HG03378 (cell line): ENCODE results near the gene WDFY3.

Source experiments
- ATAC-seq: cut with Tn5 transposase; IDR thresholded peaks from one replicate; pipeline ENCODE4 v1.9.1; 2021; ENCODE audit warnings: mild to moderate bottlenecking, moderate library complexity; ENCODE audit not compliant: unreplicated experiment

Gene WDFY3

DNA sequence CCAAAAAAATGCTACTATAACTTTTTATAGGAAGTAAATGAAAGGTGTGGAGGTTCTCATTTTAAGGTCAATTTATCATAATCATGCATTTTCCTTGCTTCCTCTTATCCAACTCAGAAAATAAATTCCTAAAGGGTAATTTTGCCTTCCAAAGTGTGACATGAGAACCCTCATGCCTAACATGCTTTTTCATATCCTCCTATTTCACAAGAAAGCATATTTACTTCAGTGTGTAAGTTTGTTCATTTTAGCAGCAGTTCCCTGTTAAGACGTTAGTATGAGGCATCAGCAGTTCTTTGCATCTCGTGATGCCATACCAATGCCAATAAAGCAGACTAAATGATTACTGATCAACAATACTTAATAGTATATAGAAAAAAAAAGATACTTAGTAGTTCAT is 18.4 kb downstream of the WDFY3 start:
- no peak for ATAC-seq

DNA sequence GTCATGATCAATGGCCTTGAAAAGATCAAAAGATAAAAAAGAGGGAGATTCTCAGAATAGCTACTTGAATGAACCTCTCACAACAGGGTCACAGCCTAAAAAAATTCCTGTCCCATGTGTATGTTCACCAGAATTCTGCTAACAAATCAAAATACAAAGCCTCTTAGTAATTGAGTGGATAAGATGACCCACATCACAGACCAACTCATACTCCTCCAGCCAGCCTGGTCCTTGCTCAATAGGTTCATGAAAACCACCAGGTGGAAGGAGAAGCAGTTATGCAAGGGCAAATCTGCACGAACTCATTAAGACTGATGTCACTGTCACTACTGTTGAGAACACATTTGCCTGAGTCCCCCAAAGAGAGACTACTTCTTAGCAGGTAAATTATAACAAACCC is 21.5 kb downstream of the WDFY3 start:
- ATAC-seq, result no peak

GRCh38 chr4:84940960-84941359 is 25.5 kb downstream of the WDFY3 start:
- ATAC-seq, result no peak

- no peak for ATAC-seq
Observed at GRCh38 chr4:84939113-84939512, 27.4 kb downstream of the WDFY3 start.

DNA sequence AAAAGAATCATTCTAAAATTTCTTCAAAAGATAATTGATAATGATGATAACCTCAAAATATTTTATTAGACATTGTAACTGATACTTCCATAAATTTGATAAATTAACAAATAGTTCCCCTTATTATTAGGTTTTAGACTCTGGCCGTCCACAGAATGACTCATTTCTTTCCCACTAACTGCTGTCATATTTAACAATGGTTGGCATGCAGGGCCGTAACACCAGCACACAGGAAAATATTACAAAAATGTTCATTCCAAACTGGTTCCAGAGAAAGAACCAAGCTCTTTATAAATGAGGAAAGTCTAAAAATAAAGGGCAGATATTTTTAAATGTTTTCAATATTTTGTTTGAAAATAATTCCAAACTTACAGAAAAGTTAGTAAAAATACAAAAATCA is 28.2 kb downstream of the WDFY3 start:
- no peak for ATAC-seq

GRCh38 chr4:84937381-84937977 is 29.0 kb downstream of the WDFY3 start:
- ATAC-seq, result no peak

GRCh38 chr4:84936123-84936522 is 30.4 kb downstream of the WDFY3 start:
- no peak for ATAC-seq

DNA sequence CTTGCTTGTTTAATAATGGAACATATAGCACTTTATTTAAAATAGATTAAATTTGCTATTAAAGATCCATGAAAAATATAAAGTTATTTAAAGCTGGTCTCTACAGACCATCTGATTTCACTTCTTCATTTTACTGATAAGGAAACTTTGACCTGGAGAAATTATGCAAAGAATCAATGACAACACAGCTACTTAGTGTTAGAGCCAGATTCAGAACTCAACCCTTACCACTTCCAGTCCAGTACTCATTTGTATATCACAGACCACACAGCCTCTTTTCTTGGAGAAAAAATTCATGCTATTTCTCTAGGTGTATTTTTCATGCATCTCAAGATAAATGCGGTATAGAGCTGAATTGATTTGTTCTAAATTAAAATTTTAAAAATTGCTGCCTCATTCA is 34.0 kb downstream of the WDFY3 start:
- no peak for ATAC-seq

- no peak for ATAC-seq
Observed at GRCh38 chr4:84931961-84932360, 34.5 kb downstream of the WDFY3 start.

DNA sequence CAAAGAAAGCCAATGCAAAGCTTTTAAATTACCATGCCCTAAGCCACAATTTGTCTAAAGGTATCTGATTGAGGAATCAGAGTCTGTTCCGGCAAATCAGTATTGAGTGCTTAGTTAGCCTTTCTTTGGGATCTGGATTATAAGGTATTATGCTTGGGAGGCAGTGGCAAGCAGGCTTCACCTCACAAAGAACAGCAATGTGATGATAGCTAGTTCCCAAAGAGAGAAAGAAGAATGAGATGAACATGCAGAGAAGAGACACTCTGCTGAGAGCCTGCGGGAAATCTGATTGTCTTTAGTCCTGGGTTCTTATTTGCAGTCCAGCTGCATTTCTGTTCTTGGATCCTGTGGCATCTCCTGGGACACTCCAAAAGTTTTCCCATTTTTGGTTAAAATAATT is 35.2 kb downstream of the WDFY3 start:
- no peak for ATAC-seq

DNA sequence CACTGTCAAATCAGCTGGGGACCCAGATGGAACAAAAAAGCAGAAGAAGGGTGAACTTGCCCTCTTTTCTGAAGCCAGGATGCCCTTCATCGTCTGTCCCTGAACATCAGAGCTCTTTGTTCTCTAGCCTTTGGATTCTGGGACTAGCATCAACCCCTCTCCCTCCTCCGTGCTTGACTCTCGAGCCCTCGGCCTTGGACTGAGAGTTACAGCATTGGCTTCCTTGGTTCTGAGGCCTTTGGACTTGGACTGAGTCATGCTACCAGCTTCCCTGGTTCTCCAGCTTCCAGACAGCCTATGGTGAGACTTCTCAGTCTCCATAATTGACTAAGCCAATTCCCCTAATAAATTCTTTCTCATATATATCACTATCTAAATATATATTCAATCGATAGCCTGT is 38.4 kb downstream of the WDFY3 start:
- ATAC-seq, result no peak

DNA sequence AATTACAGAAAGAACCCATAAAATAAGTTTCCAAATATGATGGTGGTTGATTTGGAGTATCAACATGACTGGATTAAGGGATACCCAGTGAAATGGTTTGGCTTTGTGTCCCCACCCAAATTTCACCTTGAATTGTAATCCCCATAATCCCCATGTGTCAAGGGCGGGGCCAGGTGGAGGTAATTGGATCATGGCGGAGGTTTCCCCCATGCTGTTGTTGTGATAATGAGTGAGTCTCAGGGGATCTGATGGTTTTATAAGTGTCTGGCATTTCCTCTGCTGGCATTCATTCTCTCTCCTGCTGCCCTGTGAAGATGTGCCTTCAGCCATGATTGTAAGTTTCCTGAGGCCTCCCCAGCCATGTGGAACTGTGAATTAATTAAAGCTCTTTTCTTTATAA is 39.1 kb downstream of the WDFY3 start:
- ATAC-seq, result no peak

DNA sequence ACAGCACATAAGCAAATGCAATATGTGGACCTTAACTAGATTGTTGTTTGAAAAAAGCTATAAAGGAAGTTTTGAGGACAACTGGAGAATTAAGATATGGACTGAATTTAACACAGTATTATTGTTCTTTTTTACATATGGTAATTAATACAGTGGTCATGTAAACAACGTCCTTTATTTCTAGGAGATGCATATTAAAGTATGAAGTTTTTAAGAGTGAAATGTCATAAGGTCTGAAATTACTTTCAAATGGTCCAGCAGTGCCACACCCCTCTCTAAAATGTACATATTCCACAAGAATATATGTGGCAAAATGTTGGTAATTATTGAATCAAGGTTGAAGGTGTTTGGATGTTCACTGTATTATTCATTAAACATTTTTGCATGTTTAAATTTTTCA is 40.9 kb downstream of the WDFY3 start:
- no peak for ATAC-seq

DNA sequence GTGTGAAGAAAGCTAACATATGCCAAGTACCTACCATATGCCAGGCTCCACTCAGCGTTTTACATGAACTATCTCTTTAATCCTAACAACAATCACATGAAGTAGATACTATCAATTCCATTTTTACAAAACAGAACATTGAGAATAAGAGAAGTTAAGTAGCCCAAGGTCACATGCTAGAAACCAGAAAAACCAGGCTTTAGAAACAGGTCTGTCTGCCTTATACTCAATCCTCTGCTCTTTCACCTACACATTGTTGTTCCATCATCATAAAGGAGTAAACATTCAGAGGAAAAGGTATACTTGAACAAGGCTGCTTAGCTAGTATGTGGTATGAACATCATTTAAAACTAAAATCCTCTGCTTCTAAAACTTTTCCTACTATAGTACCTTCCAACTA is 42.1 kb downstream of the WDFY3 start:
- ATAC-seq, result no peak

DNA sequence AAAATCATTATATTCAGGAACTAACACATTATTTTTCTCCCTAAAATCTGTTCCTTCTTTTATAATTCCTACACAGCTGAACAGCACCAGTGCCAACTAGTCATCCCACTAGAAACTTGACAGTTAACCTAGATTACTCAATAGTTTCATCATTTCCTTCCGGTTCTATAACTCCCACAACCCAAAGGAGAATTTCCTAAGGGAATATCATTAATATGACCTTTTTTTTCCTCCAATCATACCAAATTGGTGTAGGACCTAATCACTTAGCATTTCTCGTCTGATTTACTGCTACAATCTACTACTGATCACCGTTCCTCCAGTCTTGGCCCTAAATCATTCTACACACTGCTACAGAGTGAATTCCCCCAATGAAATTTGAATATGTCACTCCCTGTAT is 45.9 kb downstream of the WDFY3 start:
- ATAC-seq, result no peak

DNA sequence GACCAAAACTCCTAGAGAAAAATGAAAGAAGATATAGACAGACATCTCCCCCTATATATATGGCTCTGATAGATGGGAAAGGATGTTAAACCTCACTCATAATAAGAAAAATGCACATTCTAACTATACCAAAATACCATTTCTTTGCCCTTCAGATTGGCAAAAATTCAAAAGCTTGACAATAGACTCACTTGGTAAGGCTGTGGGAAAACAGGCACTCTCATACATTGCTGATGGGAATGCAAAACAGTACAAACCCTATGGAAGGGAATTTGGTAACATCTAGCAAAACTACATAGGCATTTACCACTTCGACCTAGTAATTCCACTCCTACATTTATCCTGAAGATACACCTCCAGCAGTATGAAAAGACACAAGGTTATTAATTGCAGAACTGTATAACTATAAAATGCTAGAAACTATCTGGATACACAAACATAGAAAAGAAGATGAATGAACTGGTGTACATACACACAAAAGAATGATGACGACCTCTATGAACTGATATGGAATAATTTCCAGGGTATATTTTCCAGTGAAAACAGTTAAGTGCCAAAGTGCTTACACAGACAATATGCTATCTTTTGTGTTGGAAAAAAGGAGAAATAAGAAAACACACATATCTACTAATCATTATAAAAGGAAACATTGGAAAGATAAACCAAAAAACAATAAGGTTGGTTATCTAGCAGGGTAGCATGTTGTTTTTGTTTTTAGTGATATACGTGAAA is 48.5 kb downstream of the WDFY3 start:
- no peak for ATAC-seq

DNA sequence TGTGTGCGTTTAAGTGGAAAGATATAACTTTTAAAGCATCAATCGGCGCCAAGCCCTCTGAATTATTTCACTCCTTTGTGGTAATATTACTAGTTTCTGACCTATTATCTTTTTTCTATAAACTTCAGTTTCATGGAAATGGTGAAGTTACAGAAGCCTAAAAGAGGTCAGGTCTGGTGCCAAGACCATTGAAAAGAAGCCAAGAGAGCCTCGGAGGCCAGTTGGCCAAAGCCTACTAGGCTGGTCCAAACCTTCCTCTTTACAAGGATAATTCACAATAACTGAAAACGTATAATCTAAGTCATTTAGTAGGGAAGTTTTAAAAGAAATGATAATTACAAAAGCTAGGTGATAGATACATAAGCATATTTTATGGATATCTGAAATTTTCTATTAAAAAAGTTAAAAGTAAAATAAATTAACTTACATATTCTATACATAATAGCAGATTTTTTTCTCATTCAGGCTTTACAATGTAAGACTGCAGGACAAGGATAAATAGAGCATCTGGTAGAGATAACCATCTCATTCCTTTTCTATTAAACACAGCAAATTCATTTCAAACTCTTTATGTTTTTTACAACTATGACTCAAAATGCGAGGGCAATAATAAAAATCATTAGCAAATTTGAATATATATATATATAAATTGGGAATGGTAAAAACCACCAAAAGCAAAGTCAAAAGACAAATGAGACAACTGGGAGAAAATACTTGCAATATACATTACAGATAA is 49.2 kb downstream of the WDFY3 start:
- no peak for ATAC-seq

DNA sequence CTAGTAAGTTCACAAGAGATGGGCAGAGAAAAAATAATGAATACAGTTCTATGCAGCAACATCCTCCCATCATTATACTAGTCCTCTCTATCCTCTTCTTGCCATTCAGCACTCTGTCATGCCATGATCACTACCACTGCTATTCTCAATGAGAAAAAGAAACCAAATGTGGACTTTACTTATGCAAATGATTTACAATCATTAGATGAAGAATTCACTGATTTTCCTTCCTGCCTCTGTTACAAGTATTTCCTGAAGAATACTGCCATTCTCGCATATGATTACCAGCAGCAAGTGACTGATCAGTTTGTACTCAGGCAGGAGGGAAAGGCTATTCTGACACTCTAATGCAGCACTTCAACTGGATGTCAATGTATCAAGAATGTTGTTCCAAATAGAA is 50.3 kb downstream of the WDFY3 start:
- ATAC-seq, result no peak

DNA sequence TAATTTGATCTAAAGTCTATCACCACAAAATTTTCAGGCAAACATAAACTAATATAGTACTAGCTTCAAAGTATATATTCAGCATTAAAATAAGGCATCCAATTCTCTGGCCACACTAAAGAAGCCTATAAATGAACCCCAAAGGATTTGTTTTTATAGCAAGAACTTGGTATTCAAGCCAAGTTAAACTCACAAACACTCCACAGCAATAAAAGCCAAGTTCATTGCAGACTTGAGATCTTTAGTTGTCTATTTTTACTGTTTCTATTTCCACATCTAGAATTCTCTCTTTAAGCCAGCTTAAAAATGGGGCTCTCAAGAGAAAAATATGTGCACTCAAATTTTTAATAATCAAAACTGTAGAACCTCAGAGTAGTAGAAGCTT is 51.1 kb downstream of the WDFY3 start:
- ATAC-seq, result no peak

- ATAC-seq, result no peak
Observed at GRCh38 chr4:84914686-84915395, 51.6 kb downstream of the WDFY3 start.

- no peak for ATAC-seq
Observed at GRCh38 chr4:84913176-84913575, 53.3 kb downstream of the WDFY3 start.

DNA sequence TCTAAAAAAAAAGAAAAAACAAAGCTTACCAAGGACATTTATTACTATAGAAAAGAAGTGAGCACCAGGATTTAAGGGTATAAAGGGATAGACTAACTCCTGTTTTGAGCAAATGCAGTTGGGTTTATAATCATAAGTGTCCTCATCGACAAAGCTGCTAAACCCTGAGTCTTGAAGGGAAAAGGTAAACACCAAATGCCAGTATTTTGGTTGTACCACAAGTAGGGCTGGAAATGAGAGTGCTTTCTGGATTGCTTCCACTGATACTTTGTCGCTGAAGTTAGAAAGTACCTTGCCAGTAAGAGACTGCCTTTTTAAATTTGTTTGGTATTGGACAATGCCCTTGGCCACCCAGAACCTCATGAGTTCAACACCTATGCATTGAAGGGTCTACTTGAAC is 53.7 kb downstream of the WDFY3 start:
- ATAC-seq, result no peak
